K562 (cell line): ENCODE measurements around the gene MLYCD. TPM values are rescaled to one million over a fixed set of nuclear protein-coding genes. Genes with fewer than 3 reads are reported as not detected.
A peak's percentile ranks its signal among the peaks of the same experiment; 100 is the strongest.

Source experiments
- CHD1 ChIP-seq: fragments of 200-600 bp; sonication (generic); IDR thresholded peaks from one replicate; pipeline ENCODE4 v1.6.1; 2012; ENCODE audit warnings: mild to moderate bottlenecking, moderate library complexity, low read length, inconsistent platforms
- CREB1 ChIP-seq, 2 experiments: sonication (generic) in 1 of 2; formaldehyde crosslinking in 1 of 2; IDR thresholded peaks; 2 replicates each; pipeline versions ENCODE4 v1.6.1 to v1.8.0; 2012 to 2022; ENCODE audit warnings: inconsistent platforms in 1 of 2, mild to moderate bottlenecking in 1 of 2, missing genetic modification reagents in 1 of 2, moderate library complexity in 1 of 2
- CTCFL ChIP-seq: IDR thresholded peaks from 2 replicates; pipeline ENCODE4 v1.6.1; 2011; ENCODE audit warnings: borderline replicate concordance, low read depth, mild to moderate bottlenecking, moderate library complexity, low read length; ENCODE audit not compliant: insufficient read depth, poor library complexity, severe bottlenecking
- CUX1 ChIP-seq: fragments of 200-800 bp; sonication (Bioruptor generic); IDR thresholded peaks from 2 replicates; pipeline ENCODE4 v1.6.1; 2016; ENCODE audit warnings: missing genetic modification characterization, missing compliant biosample characterization
- HLTF ChIP-seq: fragments of 450-650 bp; IDR thresholded peaks from 2 replicates; pipeline ENCODE4 v1.6.1; 2016
- MEF2A ChIP-seq: IDR thresholded peaks from 2 replicates; pipeline ENCODE4 v1.6.1; 2011; ENCODE audit warnings: low read depth, mild to moderate bottlenecking, low read length, moderate library complexity; ENCODE audit not compliant: control insufficient read depth
- PBX2 ChIP-seq, 2 experiments: IDR thresholded peaks in 1 of 2; conservative IDR thresholded peaks in 1 of 2; 2 replicates each; pipeline ENCODE4 v1.6.1; 2016; ENCODE audit warnings: low read depth in 2 of 2, mild to moderate bottlenecking in 1 of 2, missing compliant biosample characterization in 1 of 2, missing genetic modification characterization in 1 of 2, moderate library complexity in 1 of 2
- PHF21A ChIP-seq: fragments of 450-650 bp; IDR thresholded peaks from 2 replicates; pipeline ENCODE4 v1.6.1; 2017; ENCODE audit warnings: low read depth, borderline replicate concordance
- TEAD1 ChIP-seq, 2 experiments: fragments of 450-650 bp in 1 of 2; sonication (generic) in 1 of 2; formaldehyde crosslinking; IDR thresholded peaks; 2 replicates each; pipeline versions ENCODE4 v1.4.0 to v1.8.0; 2020 to 2022; ENCODE audit warnings: mild to moderate bottlenecking in 2 of 2, missing genetic modification reagents in 1 of 2
- ZBTB1 ChIP-seq: sonication (generic); formaldehyde crosslinking; IDR thresholded peaks from 2 replicates; pipeline ENCODE4 v1.8.1; 2023; ENCODE audit warnings: missing genetic modification reagents, low read depth, mild to moderate bottlenecking, borderline replicate concordance
- ZBTB8A ChIP-seq: fragments of 450-650 bp; IDR thresholded peaks from 2 replicates; pipeline ENCODE4 v1.6.1; 2018; ENCODE audit warnings: mild to moderate bottlenecking, moderate library complexity; ENCODE audit not compliant: partially characterized antibody
- ZNF280A ChIP-seq: fragments of 450-650 bp; IDR thresholded peaks from 2 replicates; pipeline ENCODE4 v1.6.1; 2018; ENCODE audit warnings: mild to moderate bottlenecking, low read depth; ENCODE audit not compliant: partially characterized antibody
- ZNF41 ChIP-seq: fragments of 250-450 bp; sonication (Bioruptor Pico); conservative IDR thresholded peaks from 2 replicates; pipeline ENCODE4 v1.4.0; 2020; ENCODE audit warnings: mild to moderate bottlenecking
- polyA plus RNA-seq, 8 experiments: library from polyadenylated mRNA; depleted of rRNA in 4 of 8; stranded (reverse) in 5 of 8; unstranded in 3 of 8; fragments of >200 nt; fragmentation: Nextera tagmentation in 2 of 8; fragmentation: Illumina TruSeq in 1 of 8; extraction: Ambion mirVana in 2 of 8; extraction: Trizol in 1 of 8; gene quantifications; 2 replicates each; pipeline versions ENCODE4 v1.2.1 to v1.2.3, GENCODE V29; 2011 to 2014; ENCODE audit warnings: inconsistent platforms in 1 of 8, missing spikeins in 1 of 8
- total RNA-seq, 7 experiments: library from RNA; depleted of rRNA in 6 of 7; stranded (reverse); fragments of >200 nt in 6 of 7; fragmentation: Illumina TruSeq in 2 of 7; extraction: Trizol in 2 of 7; gene quantifications; 2 replicates each; pipeline versions ENCODE4 v1.2.1 to v1.2.3, GENCODE V29; 2011 to 2021; ENCODE audit warnings: low replicate concordance in 1 of 7

MLYCD gene
- total and polyA plus RNA-seq, 9 of the 15 experiments (the other 6 are each of a cell fraction or from before 2014, with no cell fraction given), result 0.15 to 2.0 (median 1.0) TPM

- TF ChIP-seq CUX1 (no peak), CTCFL (no peak), PBX2 (CRISPR knock-in tag; IDR thresholded peaks at IDR 0.05; ENCODE audit: low read depth) (no peak), PBX2 (tag; conservative IDR thresholded peaks at IDR 0.05; ENCODE audit: low read depth) (0 out of 2 replicates have a peak, but pooled peaks have one; percentile 25), CREB1 (IDR thresholded peaks at IDR 0.05) (no peak), CREB1 (CRISPR knock-in tag; IDR thresholded peaks at IDR 0.05) (0 out of 2 replicates have a peak, but pooled peaks have one; percentile 26), PHF21A (no peak), MEF2A (no peak), HLTF (no peak), TEAD1 (CRISPR knock-in tag; IDR thresholded peaks at IDR 0.05) (peak in 1 of 2 experiments; percentile 39; a peak in 1 of 4 replicates), ZNF280A (no peak), ZBTB1 (CRISPR knock-in tag) (no peak), CHD1 (peak; percentile 18), ZBTB8A (no peak), ZNF41 (CRISPR knock-in tag) (no peak)
Observed at GRCh38 chr16:83953796-83954576, 55.1 kb downstream of the MLYCD start (continued).
